Endothelial cell of umbilical vein (primary cell): ENCODE measurements around the gene AVL9. TPM values are rescaled to one million over a fixed set of nuclear protein-coding genes. Genes with fewer than 3 reads are reported as not detected.

Source experiments
- BruUV-seq: library from RNA; stranded (reverse); fragments of 400-500 nt; replicated peaks from 2 replicates; lab custom pipeline; 2021; lab: Mats Ljungman, UMichigan
- CTCF ChIA-PET: fragments of 300-600, 350-600 bp; sonication (Branson Sonifier 250); formaldehyde crosslinking; loops from one replicate; lab custom pipeline; 2021; ENCODE audit warnings: antibody characterized with exemption, inconsistent platforms; lab: Charles Lee
- POLR2A ChIA-PET: fragments of 300-600, 350-600 bp; sonication (Branson Sonifier 250); formaldehyde crosslinking; loops from one replicate; lab custom pipeline; 2021; ENCODE audit warnings: antibody characterized with exemption, inconsistent platforms; lab: Charles Lee
- DNase-seq: peaks from one replicate; pipeline ENCODE4 v3.0.0-alpha.2; 2011; ENCODE audit warnings: low read depth, low spot score
- FAIRE-seq: peaks from 2 replicates; lab custom pipeline; 2011; peaks lifted over from hg19 to GRCh38; lab: Jason Lieb, UNC
- H2AFZ ChIP-seq: 2 replicates; pipeline ENCODE4 v1.6.0; 2012; ENCODE audit warnings: low read depth, low read length, control low read depth, inconsistent platforms
- H3K27ac ChIP-seq: 2 replicates; pipeline ENCODE4 v1.5.1; 2011; ENCODE audit warnings: low read depth, mild to moderate bottlenecking, control low read depth, low read length, moderate library complexity; ENCODE audit not compliant: insufficient read depth
- H3K27me3 ChIP-seq, 2 experiments: 2 replicates each; pipeline versions ENCODE4 v1.6.0 to v1.6.1; 2011; ENCODE audit warnings: low read length in 2 of 2, mixed read lengths in 1 of 2; ENCODE audit not compliant: control insufficient read depth in 2 of 2, insufficient read depth in 2 of 2
- H3K36me3 ChIP-seq, 2 experiments: 2 replicates in 1 of 2; 3 replicates in 1 of 2; pipeline ENCODE4 v1.5.1; 2011; ENCODE audit warnings: low read length in 2 of 2, mild to moderate bottlenecking in 1 of 2, moderate library complexity in 1 of 2; ENCODE audit not compliant: control insufficient read depth in 2 of 2, insufficient read depth in 2 of 2; ENCODE audit errors: extremely low read depth in 1 of 2
- H3K4me1 ChIP-seq: 3 replicates; pipeline ENCODE4 v1.5.1; 2011; ENCODE audit warnings: mild to moderate bottlenecking, low read length; ENCODE audit not compliant: control insufficient read depth, insufficient read depth; ENCODE audit errors: extremely low read depth
- H3K4me2 ChIP-seq: 2 replicates; pipeline ENCODE4 v1.6.1; 2011; ENCODE audit warnings: low read length, control low read depth, mixed read lengths; ENCODE audit not compliant: insufficient read depth
- H3K4me3 ChIP-seq, 3 experiments: fragments of 200-600 bp in 1 of 3; sonication (generic), shearing (Covaris generic) in 1 of 3; replicated peaks in 1 of 3; 2 replicates each; pipeline ENCODE4 v1.5.1; 2011 to 2016; ENCODE audit warnings: control low read depth in 3 of 3, low read length in 3 of 3, mild to moderate bottlenecking in 2 of 3, inconsistent platforms in 1 of 3, low read depth in 1 of 3, moderate library complexity in 1 of 3; ENCODE audit not compliant: insufficient read depth in 1 of 3
- H3K79me2 ChIP-seq: 2 replicates; pipeline ENCODE4 v1.6.0; 2012; ENCODE audit warnings: low read length, inconsistent platforms; ENCODE audit not compliant: control insufficient read depth, insufficient read depth
- H3K9ac ChIP-seq: replicated peaks from 2 replicates; pipeline ENCODE3; 2011; ENCODE audit warnings: low read length, control low read depth; ENCODE audit not compliant: insufficient read depth; ENCODE audit errors: extremely low read depth
- H3K9me1 ChIP-seq: replicated peaks from 3 replicates; pipeline ENCODE4 v1.6.0; 2011; ENCODE audit warnings: mild to moderate bottlenecking, low read length; ENCODE audit not compliant: control insufficient read depth, insufficient read depth; ENCODE audit errors: extremely low read depth
- H3K9me3 ChIP-seq: replicated peaks from 2 replicates; pipeline ENCODE4 v1.5.1; 2012; ENCODE audit warnings: low read length, inconsistent platforms; ENCODE audit not compliant: control insufficient read depth, insufficient read depth
- H4K20me1 ChIP-seq: replicated peaks from 2 replicates; pipeline ENCODE3; 2011; ENCODE audit warnings: mild to moderate bottlenecking, low read length; ENCODE audit not compliant: control insufficient read depth, insufficient read depth; ENCODE audit errors: extremely low read depth
- EZH2 ChIP-seq: IDR thresholded peaks from 2 replicates; pipeline ENCODE4 v1.6.1; 2012; ENCODE audit warnings: borderline replicate concordance, low read depth, mild to moderate bottlenecking, moderate library complexity, low read length, inconsistent platforms; ENCODE audit not compliant: severe bottlenecking
- FOS ChIP-seq: IDR thresholded peaks from 2 replicates; pipeline ENCODE4 v1.6.1; 2011; ENCODE audit warnings: mild to moderate bottlenecking, low read length, moderate library complexity, borderline replicate concordance; ENCODE audit not compliant: insufficient read depth
- GATA2 ChIP-seq: IDR thresholded peaks from 2 replicates; pipeline ENCODE4 v1.7.0; 2011; ENCODE audit warnings: low read depth, mild to moderate bottlenecking, moderate library complexity, mixed read lengths, low read length; ENCODE audit not compliant: insufficient read length, insufficient read depth
- JUN ChIP-seq: IDR thresholded peaks from 2 replicates; pipeline ENCODE4 v1.6.1; 2011; ENCODE audit warnings: borderline replicate concordance, low read depth; ENCODE audit not compliant: insufficient read length, insufficient read depth
- MYC ChIP-seq: IDR thresholded peaks from one replicate; pipeline ENCODE4 v1.6.1; 2011; ENCODE audit warnings: mild to moderate bottlenecking, low read depth, low read length
- POLR2A ChIP-seq: IDR thresholded peaks from 2 replicates; pipeline ENCODE4 v1.6.1; 2012; ENCODE audit warnings: low read depth, mild to moderate bottlenecking, control low read depth, low read length
- POLR2AphosphoS5 ChIP-seq: IDR thresholded peaks from 2 replicates; pipeline ENCODE4 v1.6.1; 2012; ENCODE audit warnings: low read depth, mild to moderate bottlenecking, control low read depth, low read length, moderate library complexity; ENCODE audit not compliant: insufficient read depth
- dilution Hi-C: fragments of 300-500 bp; cut with MboI; formaldehyde crosslinking; loops from one replicate; pipeline ENCODE4 v1.15.0; 2019; ENCODE audit warnings: low sequenced_read_pairs; ENCODE audit not compliant: extremely low pct_ligation_motif_present
- intact Hi-C: fragments of 100-400 bp; cut with micrococcal nuclease; formaldehyde crosslinking; loops from one replicate; pipeline ENCODE4 v1.10.0; 2022
- polyA plus RNA-seq, 4 experiments: library from polyadenylated mRNA; depleted of rRNA in 3 of 4; stranded (reverse) in 3 of 4; unstranded in 1 of 4; fragments of >200 nt; gene quantifications; 2 replicates each; pipeline versions ENCODE4 v1.2.1 to v1.2.3, GENCODE V29; 2011 to 2012; ENCODE audit warnings: missing spikeins in 1 of 4
- total RNA-seq: library from RNA; stranded (reverse); gene quantifications from 2 replicates; pipeline ENCODE4 v1.2.3, GENCODE V29; 2021
- TF ChIP-seq, protein P1 (sequence below), 2 donors: IDR thresholded peaks; 1 replicate in 1 of 2; 2 replicates in 1 of 2; pipeline ENCODE4 v1.5.1; 2011; ENCODE audit warnings: low read length in 2 of 2, mild to moderate bottlenecking in 2 of 2, moderate library complexity in 2 of 2, control low read depth in 1 of 2, inconsistent platforms in 1 of 2, low read depth in 1 of 2; ENCODE audit not compliant: insufficient read depth in 1 of 2; ENCODE audit errors: extremely low read depth in 1 of 2
- TF ChIP-seq, protein P2 (sequence below): IDR thresholded peaks from 2 replicates; pipeline ENCODE4 v1.6.1; 2011; ENCODE audit not compliant: insufficient read depth, insufficient read length

AVL9 gene
- total and polyA plus RNA-seq, 2 donors (not counting 3 experiments of a cell fraction or from before 2014, with no cell fraction given), result 12.7 to 42.5 TPM

GRCh38 chr7:32477649-32477980, 17.7 kb upstream of the AVL9 start:
- TF ChIP-seq, protein P1, sequence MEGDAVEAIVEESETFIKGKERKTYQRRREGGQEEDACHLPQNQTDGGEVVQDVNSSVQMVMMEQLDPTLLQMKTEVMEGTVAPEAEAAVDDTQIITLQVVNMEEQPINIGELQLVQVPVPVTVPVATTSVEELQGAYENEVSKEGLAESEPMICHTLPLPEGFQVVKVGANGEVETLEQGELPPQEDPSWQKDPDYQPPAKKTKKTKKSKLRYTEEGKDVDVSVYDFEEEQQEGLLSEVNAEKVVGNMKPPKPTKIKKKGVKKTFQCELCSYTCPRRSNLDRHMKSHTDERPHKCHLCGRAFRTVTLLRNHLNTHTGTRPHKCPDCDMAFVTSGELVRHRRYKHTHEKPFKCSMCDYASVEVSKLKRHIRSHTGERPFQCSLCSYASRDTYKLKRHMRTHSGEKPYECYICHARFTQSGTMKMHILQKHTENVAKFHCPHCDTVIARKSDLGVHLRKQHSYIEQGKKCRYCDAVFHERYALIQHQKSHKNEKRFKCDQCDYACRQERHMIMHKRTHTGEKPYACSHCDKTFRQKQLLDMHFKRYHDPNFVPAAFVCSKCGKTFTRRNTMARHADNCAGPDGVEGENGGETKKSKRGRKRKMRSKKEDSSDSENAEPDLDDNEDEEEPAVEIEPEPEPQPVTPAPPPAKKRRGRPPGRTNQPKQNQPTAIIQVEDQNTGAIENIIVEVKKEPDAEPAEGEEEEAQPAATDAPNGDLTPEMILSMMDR (IDR thresholded peaks at IDR 0.05; ENCODE audit: extremely low read depth in 1 of 2, insufficient read depth in 1 of 2, low read depth in 1 of 2, low read length in 2 of 2), result no peak
- no peak for TF ChIP-seq POLR2A
- no peak for TF ChIP-seq POLR2AphosphoS5
- no peak for TF ChIP-seq JUN
- TF ChIP-seq EZH2, result no peak
- no peak for TF ChIP-seq GATA2
- TF ChIP-seq FOS, result no peak
- TF ChIP-seq MYC, result no peak
- TF ChIP-seq, protein P2, sequence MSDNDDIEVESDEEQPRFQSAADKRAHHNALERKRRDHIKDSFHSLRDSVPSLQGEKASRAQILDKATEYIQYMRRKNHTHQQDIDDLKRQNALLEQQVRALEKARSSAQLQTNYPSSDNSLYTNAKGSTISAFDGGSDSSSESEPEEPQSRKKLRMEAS, result no peak
- FAIRE-seq (peak; percentile 62), DNase-seq (no peak)
- intact Hi-C loops (loop anchor here (5.0 kb wide), 1 partner anchor 130 kb away; no protein-coding TSS in a partner anchor), dilution Hi-C loops (no loop called here)
- ChIA-PET POLR2A (no interaction called here), CTCF (interaction anchor here (0.7 to 4.1 kb wide), 3 partner anchors 10 to 267 kb away, joined by 3 to 163 read pairs (median 3); no protein-coding TSS in a partner anchor)
- H3K9me1 ChIP-seq, result no peaks in the 10 kb centered on the region
- H3K27me3 ChIP-seq, result peaks cover 0 to 3% of the 10 kb centered on the region in 2 experiments
- H2AFZ ChIP-seq, result no peak overlapping the region
- no peak overlapping the region for H3K4me2 ChIP-seq
- no peaks in the 10 kb centered on the region for H3K36me3 ChIP-seq
- H3K9ac ChIP-seq, result no peak overlapping the region
- no peaks in the 10 kb centered on the region for H4K20me1 ChIP-seq
- H3K9me3 ChIP-seq, result no peaks in the 10 kb centered on the region
- H3K4me3 ChIP-seq, result no peak overlapping the region
- H3K79me2 ChIP-seq, result no peaks in the 10 kb centered on the region
- BruUV-seq, result no TSS peak
- no peak overlapping the region for H3K27ac ChIP-seq
- H3K4me1 ChIP-seq, result peaks cover 6% of the 10 kb centered on the region
